ENCODE results near the gene NCKAP5. TPM values are rescaled to one million over a fixed set of nuclear protein-coding genes. Genes with fewer than 3 reads are reported as not detected.

The NCKAP5 gene
- total RNA-seq, 2 donors from 2014 or later, result 0.78 to 2.6 TPM

GRCh38 chr2:133518700-133519344 lies 49.4 kb downstream of the NCKAP5 start:
- Histone ChIP-seq H3K9me3 (no peaks in the 10 kb centered on the region), H3K36me3 (replicated peaks in 1 of 2; ENCODE audit: insufficient read depth in 1 of 2, low read depth in 2 of 2) (no peaks in the 10 kb centered on the region), H3K4me1 (no peaks in the 10 kb centered on the region), H3K4me3 (no peak overlapping the region), H3K27ac (no peak overlapping the region), H3K27me3 (no peaks in the 10 kb centered on the region)
- intact Hi-C loops (cut with DNase I), result no loop called here
- no peak for DNase-seq
- no peak for ATAC-seq
- TF ChIP-seq POLR2A (IDR thresholded peaks at IDR 0.05), result no peak
- TF ChIP-seq CTCF (IDR thresholded peaks at IDR 0.05), result no peak

GRCh38 chr2:133517876-133518275 lies 50.4 kb downstream of the NCKAP5 start:
- no peak for TF ChIP-seq POLR2A (IDR thresholded peaks at IDR 0.05)
- no peak for TF ChIP-seq CTCF (IDR thresholded peaks at IDR 0.05)
- 73 to 81% methylated on average over 3 of the region's 3 CpGs for WGBS, 2 donors
- ATAC-seq (no peak), DNase-seq (no peak)
- H3K9me3 ChIP-seq, result no peaks in the 10 kb centered on the region
- H3K27me3 ChIP-seq, result no peaks in the 10 kb centered on the region
- no peaks in the 10 kb centered on the region for H3K4me1 ChIP-seq
- H3K27ac ChIP-seq, result no peak overlapping the region
- intact Hi-C loops (cut with DNase I), result no loop called here
- H3K36me3 ChIP-seq (replicated peaks in 1 of 2; ENCODE audit: insufficient read depth in 1 of 2, low read depth in 2 of 2), result no peaks in the 10 kb centered on the region
- H3K4me3 ChIP-seq, result no peak overlapping the region

- no peaks in the 10 kb centered on the region for H3K9me3 ChIP-seq
- DNase-seq (no peak), ATAC-seq (no peak)
- intact Hi-C loops (cut with DNase I), result no loop called here
- no peak overlapping the region for H3K4me3 ChIP-seq
- TF ChIP-seq CTCF (IDR thresholded peaks at IDR 0.05), result no peak
- no peak for TF ChIP-seq POLR2A (IDR thresholded peaks at IDR 0.05)
- H3K36me3 ChIP-seq (replicated peaks in 1 of 2; ENCODE audit: insufficient read depth in 1 of 2, low read depth in 2 of 2), result no peaks in the 10 kb centered on the region
- no peaks in the 10 kb centered on the region for H3K27me3 ChIP-seq
- 83 to 88% methylated on average over 6 of the region's 6 CpGs for WGBS, 2 donors
- no peaks in the 10 kb centered on the region for H3K4me1 ChIP-seq
- no peak overlapping the region for H3K27ac ChIP-seq
Observed at GRCh38 chr2:133516405-133517026, 51.7 kb downstream of the NCKAP5 start.

GRCh38 chr2:133515271-133515670 lies 53.0 kb downstream of the NCKAP5 start:
- WGBS, 2 donors, result 75 to 81% methylated on average over 2 of the region's 2 CpGs
- no peak for ATAC-seq

More at GRCh38 chr2:133515271-133515670, 53.0 kb downstream of the NCKAP5 start:
- H3K27ac ChIP-seq, result no peak overlapping the region
- no peaks in the 10 kb centered on the region for H3K36me3 ChIP-seq (replicated peaks in 1 of 2; ENCODE audit: insufficient read depth in 1 of 2, low read depth in 2 of 2)
- no peak for TF ChIP-seq CTCF (IDR thresholded peaks at IDR 0.05)
- TF ChIP-seq POLR2A (IDR thresholded peaks at IDR 0.05), result no peak
- no peaks in the 10 kb centered on the region for H3K27me3 ChIP-seq
- intact Hi-C loops (cut with DNase I), result no loop called here
- H3K4me3 ChIP-seq, result no peak overlapping the region
- DNase-seq, result no peak
- H3K9me3 ChIP-seq, result no peaks in the 10 kb centered on the region
- H3K4me1 ChIP-seq, result no peaks in the 10 kb centered on the region
